Fibroblast of lung (primary cell): Measurements from ENCODE around the gene SETBP1. TPM values are rescaled to one million over a fixed set of nuclear protein-coding genes. Genes with fewer than 3 reads are reported as not detected.

Source experiments
- DNase-seq, 2 donors: peaks; one replicate each; pipeline versions ENCODE4 v3.0.0 to v3.0.0-alpha.2; 2010; ENCODE audit warnings: low read depth in 2 of 2
- H2AFZ ChIP-seq: 2 replicates; pipeline ENCODE4 v1.5.1; 2012; ENCODE audit warnings: low read length, control low read depth, inconsistent platforms
- H3K27ac ChIP-seq: 2 replicates; pipeline ENCODE4 v1.5.1; 2011; ENCODE audit warnings: low read length, control low read depth; ENCODE audit not compliant: insufficient read depth
- H3K27me3 ChIP-seq: 2 replicates; pipeline ENCODE4 v1.5.1; 2011; ENCODE audit warnings: mild to moderate bottlenecking, low read length; ENCODE audit not compliant: control insufficient read depth, insufficient read depth
- H3K36me3 ChIP-seq: 2 replicates; pipeline ENCODE4 v1.5.1; 2011; ENCODE audit warnings: low read length; ENCODE audit not compliant: control insufficient read depth, insufficient read depth
- H3K4me1 ChIP-seq: 2 replicates; pipeline ENCODE4 v1.5.1; 2011; ENCODE audit warnings: low read length; ENCODE audit not compliant: control insufficient read depth, insufficient read depth; ENCODE audit errors: extremely low read depth
- H3K4me2 ChIP-seq: 2 replicates; pipeline ENCODE4 v1.5.1; 2011; ENCODE audit warnings: low read length, control low read depth; ENCODE audit not compliant: insufficient read depth; ENCODE audit errors: extremely low read depth
- H3K4me3 ChIP-seq, 4 experiments: fragments of 200-600 bp in 1 of 4; sonication (generic) in 1 of 4; replicated peaks in 1 of 4; 2 replicates each; pipeline ENCODE4 v1.5.1; 2011 to 2016; ENCODE audit warnings: low read length in 4 of 4, low read depth in 3 of 4, mild to moderate bottlenecking in 3 of 4, control low read depth in 2 of 4, inconsistent platforms in 1 of 4, mixed read lengths in 1 of 4; ENCODE audit not compliant: insufficient read depth in 1 of 4; ENCODE audit errors: control extremely low read depth in 1 of 4
- H3K79me2 ChIP-seq: 2 replicates; pipeline ENCODE4 v1.5.1; 2012; ENCODE audit warnings: mild to moderate bottlenecking, low read length, inconsistent platforms; ENCODE audit not compliant: control insufficient read depth, insufficient read depth
- H3K9ac ChIP-seq: 2 replicates; pipeline ENCODE4 v1.5.1; 2011; ENCODE audit warnings: mild to moderate bottlenecking, low read length, control low read depth; ENCODE audit not compliant: insufficient read depth
- H3K9me3 ChIP-seq: 2 replicates; pipeline ENCODE4 v1.5.1; 2012; ENCODE audit warnings: low read depth, low read length; ENCODE audit not compliant: control insufficient read depth, insufficient read depth
- H4K20me1 ChIP-seq: 2 replicates; pipeline ENCODE4 v1.5.1; 2011; ENCODE audit warnings: low read length; ENCODE audit not compliant: control insufficient read depth, insufficient read depth; ENCODE audit errors: extremely low read depth
- CTCF ChIP-seq, 2 donors: IDR thresholded peaks in 1 of 2; conservative IDR thresholded peaks in 1 of 2; 1 replicate in 1 of 2; 2 replicates in 1 of 2; pipeline ENCODE4 v1.5.1; 2011 to 2012; ENCODE audit warnings: low read length in 2 of 2, control low read depth in 1 of 2, inconsistent platforms in 1 of 2, low read depth in 1 of 2, mild to moderate bottlenecking in 1 of 2
- EZH2 ChIP-seq: IDR thresholded peaks from 2 replicates; pipeline ENCODE4 v1.5.1; 2012; ENCODE audit warnings: low read length, control low read depth, mild to moderate bottlenecking; ENCODE audit errors: missing control alignments
- polyA plus RNA-seq, 2 donors: library from polyadenylated mRNA; depleted of rRNA in 1 of 2; stranded (reverse) in 1 of 2; unstranded in 1 of 2; fragments of >200 nt; gene quantifications; 2 replicates each; pipeline ENCODE4 v1.2.1, GENCODE V29; 2011 to 2012; ENCODE audit warnings: missing spikeins in 1 of 2
- total RNA-seq: library from RNA; depleted of rRNA; stranded (reverse); fragments of >200 nt; gene quantifications from 2 replicates; pipeline ENCODE4 v1.2.1, GENCODE V29; 2014

The SETBP1 gene
- total and polyA plus RNA-seq, 2 donors (not counting 1 experiment from before 2014, with no cell fraction given), result 4.5 to 5.4 TPM

GRCh38 chr18:44733069-44733753, 52.5 kb downstream of the SETBP1 start:
- Histone ChIP-seq H3K27ac (peak overlapping the region; percentile 56), H3K4me2 (no peak overlapping the region), H3K4me1 (peaks cover 21% of the 10 kb centered on the region)

GRCh38 chr18:44733754-44734465, 53.2 kb downstream of the SETBP1 start:
- Histone ChIP-seq H3K36me3 (no peaks in the 10 kb centered on the region), H2AFZ (peak overlapping the region; percentile 2), H4K20me1 (no peaks in the 10 kb centered on the region), H3K4me2 (no peak overlapping the region), H3K27ac (peak overlapping the region; percentile 56), H3K9me3 (no peaks in the 10 kb centered on the region), H3K9ac (no peak overlapping the region), H3K4me3 (no peak overlapping the region), H3K4me1 (peaks cover 21% of the 10 kb centered on the region), H3K27me3 (no peaks in the 10 kb centered on the region), H3K79me2 (no peaks in the 10 kb centered on the region)
- DNase-seq, result no peak
- no peak for TF ChIP-seq CTCF (conservative IDR thresholded peaks at IDR 0.05 in 1 of 2, IDR thresholded peaks at IDR 0.05 in 1 of 2; ENCODE audit: low read depth in 1 of 2, low read length in 2 of 2)
- no peak for TF ChIP-seq EZH2

More at GRCh38 chr18:44733069-44733753, 52.5 kb downstream of the SETBP1 start:
- peak; percentile 78 to 97 for DNase-seq
- Histone ChIP-seq H4K20me1 (no peaks in the 10 kb centered on the region), H3K9me3 (no peaks in the 10 kb centered on the region), H2AFZ (peak overlapping the region; percentile 48), H3K79me2 (no peaks in the 10 kb centered on the region), H3K36me3 (no peaks in the 10 kb centered on the region), H3K9ac (no peak overlapping the region), H3K27me3 (no peaks in the 10 kb centered on the region), H3K4me3 (no peak overlapping the region)
- TF ChIP-seq CTCF (conservative IDR thresholded peaks at IDR 0.05 in 1 of 2, IDR thresholded peaks at IDR 0.05 in 1 of 2; ENCODE audit: low read depth in 1 of 2, low read length in 2 of 2), result no peak
- no peak for TF ChIP-seq EZH2

- Histone ChIP-seq H3K27ac (no peak overlapping the region), H3K4me1 (peaks cover 17% of the 10 kb centered on the region), H3K36me3 (no peaks in the 10 kb centered on the region), H4K20me1 (no peaks in the 10 kb centered on the region), H3K4me3 (no peak overlapping the region), H3K4me2 (no peak overlapping the region), H3K27me3 (no peaks in the 10 kb centered on the region), H3K9me3 (no peaks in the 10 kb centered on the region), H3K9ac (no peak overlapping the region), H2AFZ (no peak overlapping the region), H3K79me2 (no peaks in the 10 kb centered on the region)
- no peak for DNase-seq
- TF ChIP-seq EZH2 (no peak), CTCF (conservative IDR thresholded peaks at IDR 0.05 in 1 of 2, IDR thresholded peaks at IDR 0.05 in 1 of 2; ENCODE audit: low read depth in 1 of 2, low read length in 2 of 2) (no peak)
These were observed 54.4 kb downstream of the SETBP1 start for GRCh38 chr18:44735096-44735495.
